Endodermal cell (in vitro differentiated cells): ENCODE measurements around the gene TMEM258. TPM values are rescaled to one million over a fixed set of nuclear protein-coding genes. Genes with fewer than 3 reads are reported as not detected.

Source experiments
- DNase-seq: peaks from one replicate; pipeline ENCODE4 v3.0.0-alpha.2; 2017
- H3K27ac ChIP-seq: 2 replicates; pipeline ENCODE4 v1.5.1; 2013; ENCODE audit warnings: mild to moderate bottlenecking, low read depth, low read length, moderate library complexity
- H3K27me3 ChIP-seq: 2 replicates; pipeline ENCODE4 v1.6.1; 2013; ENCODE audit warnings: mild to moderate bottlenecking, low read length, moderate library complexity; ENCODE audit not compliant: insufficient read depth, control insufficient read depth, poor library complexity, severe bottlenecking
- H3K36me3 ChIP-seq: 2 replicates; pipeline ENCODE4 v1.7.0; 2013; ENCODE audit warnings: mild to moderate bottlenecking, low read length, moderate library complexity; ENCODE audit not compliant: control insufficient read depth, insufficient read depth
- H3K4me1 ChIP-seq: one replicate; pipeline ENCODE4 v1.7.0; 2013; ENCODE audit warnings: low read length; ENCODE audit not compliant: control insufficient read depth, insufficient read depth
- H3K4me3 ChIP-seq: 2 replicates; pipeline ENCODE4 v1.5.1; 2013; ENCODE audit warnings: mild to moderate bottlenecking, low read length, moderate library complexity
- H3K9ac ChIP-seq: 2 replicates; pipeline ENCODE4 v1.6.1; 2013; ENCODE audit warnings: mild to moderate bottlenecking, low read length, moderate library complexity; ENCODE audit not compliant: poor library complexity, severe bottlenecking; ENCODE audit errors: extremely low read depth
- H3K9me3 ChIP-seq: 2 replicates; pipeline ENCODE4 v1.6.1; 2013; ENCODE audit warnings: mild to moderate bottlenecking, low read length, moderate library complexity; ENCODE audit not compliant: control insufficient read depth
- H3K27ac Mint-ChIP-seq: 2 replicates; pipeline ENCODE4 v1.8.0; 2020; ENCODE audit warnings: mixed read lengths
- H3K27me3 Mint-ChIP-seq: 2 replicates; pipeline ENCODE4 v1.8.0; 2021; ENCODE audit warnings: mild to moderate bottlenecking, mixed read lengths; ENCODE audit not compliant: insufficient read depth
- H3K36me3 Mint-ChIP-seq: 2 replicates; pipeline ENCODE4 v1.8.0; 2020; ENCODE audit warnings: low read depth, mixed read lengths
- H3K4me1 Mint-ChIP-seq: 2 replicates; pipeline ENCODE4 v1.8.0; 2020; ENCODE audit warnings: mixed read lengths
- H3K4me3 Mint-ChIP-seq: 2 replicates; pipeline ENCODE4 v1.8.0; 2020; ENCODE audit warnings: mild to moderate bottlenecking, moderate library complexity, mixed read lengths
- H3K9me3 Mint-ChIP-seq: 2 replicates; pipeline ENCODE4 v1.8.0; 2020; ENCODE audit warnings: mild to moderate bottlenecking, mixed read lengths
- CTCF ChIP-seq: fragments of 200-600 bp; sonication (generic); conservative IDR thresholded peaks from 2 replicates; pipeline ENCODE4 v1.5.0; 2021; ENCODE audit warnings: antibody characterized with exemption, mild to moderate bottlenecking
- WGBS, 2 experiments: methylation state at CpG; one replicate each; pipeline versions ENCODE4 v1.1.5 to v1.1.7; 2013; ENCODE audit warnings: missing lambda C conversion rate in 2 of 2, mixed read lengths in 1 of 2; ENCODE audit not compliant: insufficient coverage in 1 of 2, insufficient read length in 1 of 2; 5-methylcytosine and 5-hydroxymethylcytosine counted together
- total RNA-seq, 2 donors: library from RNA; stranded (reverse); fragmentation: NEBNext Ultra II Directional in 1 of 2; extraction: Animal tissue kit (Norgen Biotek cat#: 25700) in 1 of 2; gene quantifications; 2 replicates in 1 of 2; 3 replicates in 1 of 2; pipeline ENCODE4 v1.2.1, GENCODE V29; 2021

Gene TMEM258
- total RNA-seq, 2 donors from 2014 or later, result 174 to 180 TPM

- Histone ChIP-seq H3K27me3 (no peaks in the 10 kb centered on the region), H3K4me1 (peaks cover 8% of the 10 kb centered on the region), H3K27ac (peak overlapping the region; percentile 53), H3K9me3 (no peaks in the 10 kb centered on the region), H3K36me3 (peaks cover 33% of the 10 kb centered on the region), H3K9ac (no peak overlapping the region), H3K4me3 (no peak overlapping the region)
- Mint-ChIP-seq H3K4me3 (no peak overlapping the region), H3K27ac (no peak overlapping the region), H3K36me3 (peaks cover 32% of the 10 kb centered on the region), H3K27me3 (no peaks in the 10 kb centered on the region), H3K9me3 (no peaks in the 10 kb centered on the region), H3K4me1 (peaks cover 46% of the 10 kb centered on the region)
- WGBS, 2 experiments, result 84 to 87% methylated on average over 7 of the region's 7 CpGs
- no peak for DNase-seq
- no peak for TF ChIP-seq CTCF
Measured at GRCh38 chr11:61832754-61833153, 40.4 kb upstream of the TMEM258 start.

GRCh38 chr11:61832207-61832606 lies 39.8 kb upstream of the TMEM258 start:
- no peak for DNase-seq
- TF ChIP-seq CTCF, result no peak
- peak overlapping the region; percentile 57 for H3K27ac ChIP-seq
- H3K36me3 ChIP-seq, result peaks cover 29% of the 10 kb centered on the region
- peaks cover 32% of the 10 kb centered on the region for H3K36me3 Mint-ChIP-seq
- no peaks in the 10 kb centered on the region for H3K27me3 ChIP-seq
- H3K4me1 Mint-ChIP-seq, result peaks cover 47% of the 10 kb centered on the region
- no peak overlapping the region for H3K27ac Mint-ChIP-seq
- no peaks in the 10 kb centered on the region for H3K9me3 Mint-ChIP-seq
- peaks cover 8% of the 10 kb centered on the region for H3K4me1 ChIP-seq
- no peaks in the 10 kb centered on the region for H3K9me3 ChIP-seq
- H3K4me3 ChIP-seq, result no peak overlapping the region
- H3K4me3 Mint-ChIP-seq, result no peak overlapping the region
- 93 to 100% methylated on average over 3 to 4 of the region's 4 CpGs for WGBS, 2 experiments
- H3K27me3 Mint-ChIP-seq, result no peaks in the 10 kb centered on the region
- H3K9ac ChIP-seq, result no peak overlapping the region

GRCh38 chr11:61830237-61831105 lies 38.1 kb upstream of the TMEM258 start:
- WGBS, 2 experiments, result 76 to 84% methylated on average over 7 to 8 of the region's 8 CpGs
- no peak for TF ChIP-seq CTCF
- peak overlapping the region; percentile 98 for H3K4me3 ChIP-seq
- H3K27me3 ChIP-seq, result no peaks in the 10 kb centered on the region
- no peak overlapping the region for H3K9ac ChIP-seq
- Mint-ChIP-seq H3K27ac (no peak overlapping the region), H3K9me3 (no peaks in the 10 kb centered on the region), H3K4me3 (peak overlapping the region; percentile 91), H3K36me3 (peaks cover 22% of the 10 kb centered on the region), H3K4me1 (peaks cover 56% of the 10 kb centered on the region), H3K27me3 (no peaks in the 10 kb centered on the region)
- peaks cover 8% of the 10 kb centered on the region for H3K4me1 ChIP-seq
- H3K27ac ChIP-seq, result no peak overlapping the region
- no peaks in the 10 kb centered on the region for H3K9me3 ChIP-seq
- no peak for DNase-seq
- H3K36me3 ChIP-seq, result peaks cover 20% of the 10 kb centered on the region
